Spleen (tissue), 7 donors: Measurements from ENCODE around the gene FADS2.

Experiments
- CTCF ChIP-seq, 11 experiments: fragments of 200-600 bp in 7 of 11; fragments of 450-650 bp in 4 of 11; sonication (generic) in 4 of 11; IDR thresholded peaks in 8 of 11; conservative IDR thresholded peaks in 3 of 11; 1 replicate in 7 of 11; 2 replicates in 4 of 11; pipeline versions ENCODE4 v1.4.0 to v1.8.0; 2016 to 2021; ENCODE audit warnings: antibody characterized with exemption in 11 of 11, inconsistent platforms in 4 of 11, mild to moderate bottlenecking in 1 of 11
- POLR2A ChIP-seq, 3 donors: fragments of 450-650 bp; IDR thresholded peaks; one replicate each; pipeline ENCODE4 v1.5.1; 2017; ENCODE audit warnings: antibody characterized with exemption in 3 of 3, mild to moderate bottlenecking in 1 of 3
- donor health status: DM: no; HTN: no; CAD: no; lungs with moderate emphysema.
- donor health status: DM: no; HTN: no; CAD: no.
- donor health status: DM: no; HTN: no; CAD: no.

GRCh38 chr11:61860054-61860903 lies 32.2 kb downstream of the FADS2 start:
- TF ChIP-seq CTCF (IDR thresholded peaks at IDR 0.05 in 8 of 11, conservative IDR thresholded peaks at IDR 0.05 in 3 of 11) = no peak
- no peak for TF ChIP-seq POLR2A (IDR thresholded peaks at IDR 0.05)
